Right hindlimb (tissue), 1 donor: ENCODE results near the gene PRSS27.

Experiments used
- DNase-seq: peaks from one replicate; pipeline ENCODE4 v3.0.0-alpha.2; 2018

Gene PRSS27

DNA sequence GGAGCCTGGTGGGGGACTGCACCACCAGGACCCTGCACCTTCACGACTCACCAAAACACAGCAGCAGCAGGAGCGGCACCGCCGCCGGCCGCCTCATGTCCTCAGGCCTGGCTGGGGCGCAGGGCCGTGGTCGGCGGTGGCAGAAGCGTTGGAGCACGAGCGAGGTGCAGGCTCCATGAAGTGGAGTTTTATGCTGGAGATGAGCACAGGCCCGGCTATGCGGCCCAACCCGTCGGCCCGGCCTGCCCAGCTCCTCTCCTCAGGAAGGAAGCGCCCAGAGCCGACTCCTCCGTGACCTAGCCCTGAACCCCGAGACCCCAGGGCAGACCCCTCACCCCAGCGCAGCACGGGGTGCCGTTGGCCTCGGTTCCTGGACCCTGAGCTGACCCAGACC lies at the start of gene PRSS27:
PRSS27 (minus strand) TSS at position 161 of the 394 bp plus-strand sequence; CDS start at position 97, 64 bp downstream.
- no peak for DNase-seq

DNA sequence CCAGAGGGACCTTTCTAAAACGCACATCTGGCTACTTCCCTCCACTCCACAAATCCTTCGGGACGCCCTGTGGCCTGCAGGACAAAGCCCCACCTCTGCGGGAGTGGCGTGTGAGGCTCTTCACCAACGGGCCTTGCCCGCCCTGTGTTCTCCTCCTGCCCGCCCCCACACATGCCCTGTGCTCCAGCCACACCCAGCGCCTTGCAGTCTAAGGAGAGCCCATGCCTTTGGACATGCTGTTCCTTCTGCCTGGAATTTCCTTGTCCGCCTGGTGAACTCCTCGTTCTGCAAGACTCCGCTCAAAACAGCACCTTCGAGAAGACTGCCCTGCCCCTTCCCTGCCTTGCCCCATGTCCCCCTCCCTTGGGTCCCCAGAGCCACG lies 49.6 kb upstream of the PRSS27 start:
- no peak for DNase-seq

DNA sequence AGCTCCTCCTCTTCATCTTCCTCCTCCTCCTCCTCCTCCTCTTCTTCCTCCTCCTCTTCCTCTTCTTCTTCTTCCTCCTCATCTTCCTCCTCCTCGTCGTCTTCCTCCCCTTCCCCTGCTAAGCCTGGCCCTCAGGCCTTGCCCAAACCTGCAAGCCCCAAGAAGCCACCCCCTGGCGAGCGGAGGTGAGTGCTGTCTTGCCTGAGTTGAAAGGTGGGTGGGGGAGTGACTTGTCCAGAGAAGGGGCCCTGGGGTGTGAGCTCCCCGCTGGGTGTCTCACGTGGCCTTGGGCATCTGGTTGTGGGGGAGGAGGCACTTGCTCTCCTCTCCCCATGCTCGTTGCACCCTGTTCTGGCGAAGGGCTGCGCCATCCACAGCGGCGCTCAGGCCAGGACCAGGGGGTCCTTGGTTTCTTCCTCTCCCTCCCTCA lies 49.1 kb upstream of the PRSS27 start:
- DNase-seq, result no peak

DNA sequence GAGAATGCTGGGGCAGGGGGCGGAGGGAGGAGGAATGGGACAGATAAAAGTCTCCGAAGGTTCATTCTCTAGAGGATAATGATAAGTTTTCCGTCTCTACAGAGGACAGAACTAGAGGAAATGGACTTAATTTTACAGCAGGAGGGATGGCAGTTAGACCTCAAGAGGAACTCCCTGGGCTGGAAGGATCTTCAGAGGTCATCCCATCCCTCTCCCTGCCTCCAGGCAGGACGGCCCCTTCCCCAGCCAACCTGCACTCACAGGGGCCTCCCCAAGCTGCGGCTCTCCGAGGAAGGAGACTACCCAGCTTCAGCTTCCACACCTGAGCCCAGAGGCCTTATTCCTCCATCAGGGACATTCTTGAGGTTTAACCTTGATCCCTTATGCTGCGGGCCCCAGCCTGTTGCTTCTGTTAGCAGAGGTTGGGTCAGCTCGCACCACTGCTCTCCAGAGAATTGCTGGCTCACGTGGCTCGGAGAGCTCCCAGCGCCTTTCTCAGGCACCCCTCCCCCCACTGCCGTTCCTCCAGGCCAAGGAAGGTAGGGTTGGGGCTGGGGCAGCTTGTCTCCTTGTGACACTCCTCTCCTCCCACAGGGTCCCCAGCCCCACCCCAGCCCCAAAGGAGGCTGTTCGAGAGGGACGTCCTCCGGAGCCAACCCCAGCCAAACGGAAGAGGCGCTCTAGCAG lies 48.5 kb upstream of the PRSS27 start:
- no peak for DNase-seq

DNA sequence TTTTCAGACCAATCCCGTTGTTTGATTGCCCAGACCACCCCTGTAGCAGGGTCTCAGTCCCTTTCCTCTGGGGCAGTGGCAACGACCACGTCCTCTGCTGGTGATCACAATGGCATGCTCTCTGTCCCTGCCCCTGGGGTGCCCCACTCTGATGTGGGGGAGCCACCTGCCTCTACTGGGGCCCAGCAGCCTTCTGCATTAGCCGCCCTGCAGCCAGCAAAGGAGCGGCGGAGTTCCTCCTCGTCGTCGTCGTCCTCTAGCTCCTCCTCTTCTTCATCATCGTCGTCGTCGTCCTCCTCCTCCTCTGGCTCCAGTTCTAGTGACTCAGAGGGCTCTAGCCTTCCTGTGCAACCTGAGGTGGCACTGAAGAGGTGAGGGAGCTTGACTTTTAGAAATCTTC lies 47.9 kb upstream of the PRSS27 start:
- DNase-seq, result no peak

DNA sequence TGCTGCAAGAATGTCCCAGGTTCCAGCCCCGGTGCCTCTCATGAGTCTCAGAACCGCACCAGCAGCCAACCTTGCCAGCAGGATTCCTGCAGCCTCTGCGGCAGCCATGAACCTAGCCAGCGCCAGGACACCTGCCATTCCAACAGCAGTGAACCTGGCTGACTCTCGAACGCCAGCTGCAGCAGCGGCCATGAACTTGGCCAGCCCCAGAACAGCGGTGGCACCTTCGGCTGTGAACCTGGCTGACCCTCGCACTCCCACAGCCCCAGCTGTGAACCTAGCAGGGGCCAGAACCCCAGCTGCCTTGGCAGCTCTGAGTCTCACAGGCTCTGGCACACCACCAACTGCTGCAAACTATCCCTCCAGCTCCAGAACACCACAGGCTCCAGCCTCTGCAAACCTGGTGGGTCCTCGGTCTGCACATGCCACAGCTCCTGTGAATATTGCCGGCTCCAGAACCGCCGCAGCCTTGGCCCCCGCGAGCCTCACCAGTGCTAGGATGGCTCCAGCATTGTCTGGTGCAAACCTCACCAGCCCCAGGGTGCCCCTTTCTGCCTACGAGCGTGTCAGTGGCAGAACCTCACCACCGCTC lies 47.2 kb upstream of the PRSS27 start:
- DNase-seq, result no peak

DNA sequence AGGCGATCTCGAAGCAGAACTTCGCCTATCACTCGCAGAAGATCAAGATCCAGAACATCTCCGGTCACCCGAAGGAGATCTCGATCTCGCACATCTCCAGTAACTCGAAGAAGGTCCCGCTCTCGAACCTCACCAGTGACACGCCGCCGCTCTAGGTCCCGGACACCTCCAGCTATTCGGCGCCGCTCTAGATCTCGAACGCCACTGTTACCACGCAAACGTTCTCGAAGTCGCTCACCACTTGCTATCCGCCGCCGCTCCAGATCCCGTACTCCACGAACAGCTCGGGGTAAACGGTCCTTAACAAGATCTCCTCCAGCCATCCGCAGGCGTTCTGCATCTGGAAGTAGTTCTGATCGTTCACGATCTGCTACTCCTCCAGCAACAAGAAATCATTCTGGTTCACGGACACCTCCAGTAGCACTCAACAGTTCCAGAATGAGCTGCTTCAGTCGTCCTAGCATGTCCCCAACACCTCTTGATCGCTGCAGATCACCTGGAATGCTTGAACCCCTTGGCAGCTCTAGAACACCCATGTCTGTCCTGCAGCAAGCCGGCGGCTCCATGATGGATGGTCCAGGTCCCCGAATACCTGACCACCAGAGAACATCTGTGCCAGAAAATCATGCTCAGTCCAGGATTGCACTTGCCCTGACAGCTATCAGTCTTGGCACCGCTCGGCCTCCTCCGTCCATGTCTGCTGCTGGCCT lies 46.6 kb upstream of the PRSS27 start:
- no peak for DNase-seq

DNA sequence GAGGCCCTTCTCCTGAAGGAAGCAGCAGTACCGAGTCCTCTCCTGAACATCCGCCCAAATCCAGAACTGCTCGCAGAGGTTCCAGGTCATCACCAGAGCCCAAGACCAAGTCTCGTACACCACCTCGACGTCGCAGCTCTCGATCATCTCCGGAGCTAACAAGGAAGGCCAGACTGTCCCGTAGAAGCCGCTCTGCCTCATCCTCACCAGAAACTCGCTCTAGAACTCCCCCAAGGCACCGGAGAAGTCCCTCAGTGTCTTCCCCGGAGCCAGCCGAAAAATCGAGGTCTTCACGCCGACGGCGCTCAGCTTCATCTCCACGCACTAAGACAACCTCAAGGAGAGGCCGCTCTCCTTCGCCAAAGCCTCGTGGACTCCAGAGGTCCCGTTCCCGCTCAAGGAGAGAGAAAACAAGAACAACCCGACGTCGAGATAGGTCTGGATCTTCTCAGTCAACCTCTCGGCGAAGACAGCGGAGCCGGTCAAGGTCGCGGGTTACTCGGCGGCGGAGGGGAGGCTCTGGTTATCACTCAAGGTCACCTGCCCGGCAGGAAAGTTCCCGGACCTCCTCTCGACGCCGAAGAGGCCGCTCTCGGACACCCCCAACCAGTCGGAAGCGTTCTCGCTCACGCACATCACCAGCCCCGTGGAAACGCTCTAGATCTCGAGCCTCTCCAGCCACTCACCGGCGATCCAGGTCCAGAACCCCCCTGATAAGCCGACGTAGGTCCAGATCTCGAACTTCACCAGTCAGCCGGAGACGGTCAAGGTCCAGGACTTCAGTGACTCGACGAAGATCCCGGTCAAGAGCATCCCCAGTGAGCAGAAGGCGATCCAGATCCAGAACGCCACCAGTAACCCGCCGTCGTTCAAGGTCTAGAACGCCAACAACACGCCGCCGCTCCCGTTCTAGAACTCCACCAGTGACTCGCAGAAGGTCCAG lies 45.7 kb upstream of the PRSS27 start:
- DNase-seq, result no peak

DNA sequence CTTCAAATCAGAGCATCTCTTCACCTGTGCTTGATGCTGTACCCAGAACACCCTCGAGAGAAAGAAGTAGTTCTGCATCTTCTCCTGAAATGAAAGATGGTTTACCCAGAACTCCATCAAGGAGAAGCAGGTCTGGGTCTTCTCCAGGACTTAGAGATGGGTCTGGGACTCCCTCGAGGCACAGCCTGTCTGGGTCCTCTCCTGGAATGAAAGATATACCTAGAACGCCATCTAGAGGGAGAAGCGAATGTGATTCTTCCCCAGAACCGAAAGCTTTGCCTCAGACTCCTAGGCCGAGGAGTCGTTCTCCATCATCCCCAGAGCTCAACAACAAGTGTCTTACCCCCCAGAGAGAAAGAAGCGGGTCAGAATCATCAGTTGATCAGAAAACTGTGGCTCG lies 44.7 kb upstream of the PRSS27 start:
- DNase-seq, result no peak

DNA sequence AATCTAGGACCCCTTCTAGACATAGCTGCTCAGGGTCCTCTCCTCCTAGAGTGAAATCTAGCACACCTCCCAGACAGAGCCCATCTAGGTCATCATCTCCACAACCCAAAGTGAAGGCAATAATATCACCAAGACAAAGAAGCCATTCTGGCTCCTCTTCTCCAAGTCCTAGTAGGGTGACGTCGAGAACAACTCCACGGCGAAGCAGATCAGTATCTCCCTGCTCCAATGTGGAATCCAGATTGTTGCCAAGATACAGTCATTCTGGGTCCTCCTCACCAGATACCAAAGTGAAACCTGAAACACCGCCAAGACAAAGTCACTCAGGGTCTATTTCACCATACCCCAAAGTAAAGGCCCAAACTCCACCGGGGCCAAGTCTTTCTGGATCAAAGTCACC lies 43.1 kb upstream of the PRSS27 start:
- DNase-seq, result no peak

DNA sequence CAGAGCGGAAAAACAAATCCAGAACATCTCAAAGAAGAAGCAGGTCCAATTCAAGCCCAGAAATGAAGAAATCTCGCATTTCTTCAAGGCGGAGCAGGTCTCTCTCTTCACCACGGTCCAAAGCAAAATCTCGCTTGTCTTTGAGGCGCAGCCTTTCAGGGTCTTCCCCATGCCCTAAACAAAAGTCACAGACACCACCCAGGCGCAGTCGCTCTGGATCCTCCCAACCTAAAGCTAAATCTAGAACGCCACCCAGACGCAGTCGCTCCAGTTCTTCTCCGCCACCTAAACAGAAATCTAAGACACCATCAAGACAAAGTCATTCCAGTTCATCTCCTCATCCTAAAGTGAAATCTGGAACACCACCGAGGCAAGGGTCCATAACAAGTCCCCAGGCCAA lies 42.7 kb upstream of the PRSS27 start:
- no peak for DNase-seq

DNA sequence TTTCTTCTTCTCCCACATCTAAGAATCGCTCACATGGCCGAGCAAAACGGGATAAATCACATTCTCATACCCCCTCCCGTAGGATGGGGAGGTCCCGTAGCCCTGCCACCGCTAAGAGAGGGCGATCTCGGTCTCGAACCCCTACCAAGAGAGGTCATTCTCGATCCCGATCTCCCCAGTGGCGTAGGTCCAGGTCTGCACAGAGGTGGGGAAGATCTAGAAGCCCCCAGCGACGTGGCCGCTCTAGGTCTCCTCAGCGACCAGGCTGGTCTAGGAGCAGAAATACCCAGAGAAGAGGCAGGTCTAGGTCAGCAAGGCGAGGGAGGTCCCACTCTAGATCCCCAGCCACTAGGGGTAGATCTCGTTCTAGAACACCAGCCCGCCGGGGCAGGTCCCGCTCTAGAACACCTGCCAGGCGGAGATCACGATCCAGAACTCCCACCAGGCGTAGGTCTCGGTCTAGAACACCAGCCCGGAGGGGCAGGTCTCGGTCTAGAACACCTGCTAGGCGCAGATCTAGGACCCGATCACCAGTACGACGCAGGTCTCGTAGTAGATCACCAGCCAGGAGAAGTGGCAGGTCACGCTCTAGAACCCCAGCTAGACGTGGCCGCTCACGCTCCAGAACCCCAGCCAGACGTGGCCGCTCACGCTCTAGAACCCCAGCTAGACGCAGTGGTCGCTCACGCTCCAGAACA lies 42.0 kb upstream of the PRSS27 start:
- no peak for DNase-seq

DNA sequence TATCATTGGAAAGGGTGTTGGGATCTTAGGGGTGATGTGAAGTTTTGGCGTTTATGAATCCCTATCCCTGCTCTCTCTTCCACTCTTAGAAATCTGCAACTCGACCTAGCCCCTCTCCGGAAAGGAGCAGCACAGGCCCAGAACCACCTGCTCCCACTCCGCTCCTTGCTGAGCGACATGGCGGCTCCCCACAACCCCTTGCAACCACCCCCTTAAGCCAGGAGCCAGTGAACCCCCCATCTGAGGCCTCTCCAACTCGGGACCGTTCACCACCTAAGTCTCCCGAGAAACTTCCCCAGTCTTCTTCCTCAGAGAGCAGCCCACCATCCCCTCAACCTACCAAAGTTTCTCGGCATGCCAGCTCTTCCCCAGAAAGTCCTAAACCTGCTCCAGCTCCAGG lies 41.4 kb upstream of the PRSS27 start:
- no peak for DNase-seq

DNA sequence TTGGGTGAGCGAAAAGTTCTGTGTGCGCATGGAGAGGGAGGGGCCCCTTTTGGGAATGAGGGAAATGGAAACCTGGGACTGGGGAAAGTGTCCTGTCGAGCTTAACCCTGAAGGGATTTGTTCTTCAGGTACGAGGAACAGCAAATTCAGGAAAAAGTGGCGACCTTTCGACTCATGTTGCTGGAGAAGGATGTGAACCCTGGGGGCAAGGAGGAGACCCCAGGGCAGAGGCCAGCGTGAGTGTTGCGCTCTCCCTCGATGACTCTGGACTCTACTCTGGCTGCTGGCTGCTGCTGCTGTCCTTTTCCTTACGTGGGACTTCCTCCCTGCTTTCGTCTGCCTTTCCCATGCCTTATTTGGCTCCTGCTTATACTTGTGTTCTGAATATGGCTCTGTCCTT lies 37.3 kb upstream of the PRSS27 start:
- no peak for DNase-seq

DNA sequence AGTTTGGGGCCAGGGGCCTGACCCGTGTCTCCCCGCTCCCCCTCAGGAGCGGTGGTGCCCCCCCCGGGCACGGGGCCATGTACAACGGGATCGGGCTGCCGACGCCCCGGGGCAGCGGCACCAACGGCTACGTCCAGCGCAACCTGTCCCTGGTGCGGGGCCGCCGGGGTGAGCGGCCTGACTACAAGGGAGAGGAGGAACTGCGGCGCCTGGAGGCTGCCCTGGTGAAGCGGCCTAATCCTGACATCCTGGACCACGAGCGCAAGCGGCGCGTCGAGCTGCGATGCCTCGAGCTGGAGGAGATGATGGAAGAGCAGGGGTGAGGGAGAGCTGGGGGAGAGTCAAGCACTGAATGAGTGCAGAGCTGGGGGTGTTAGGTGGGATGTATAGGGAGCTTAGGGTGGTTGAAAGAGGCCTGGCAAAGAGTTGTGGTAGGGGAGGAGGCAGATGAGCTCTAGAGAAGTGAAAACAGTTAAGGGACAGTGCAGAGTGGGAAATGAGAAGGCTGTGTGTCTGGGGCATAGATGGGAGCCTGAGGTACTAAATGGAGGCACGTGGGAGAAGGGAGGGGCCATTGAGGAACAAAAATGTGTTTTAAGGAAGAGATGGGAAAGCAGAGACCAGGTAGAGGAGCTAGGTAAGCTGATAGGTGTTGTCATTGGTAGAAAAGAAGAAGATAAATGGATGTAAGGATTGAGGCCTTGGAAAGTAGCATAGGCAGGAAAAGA lies 36.4 kb upstream of the PRSS27 start:
- no peak for DNase-seq

DNA sequence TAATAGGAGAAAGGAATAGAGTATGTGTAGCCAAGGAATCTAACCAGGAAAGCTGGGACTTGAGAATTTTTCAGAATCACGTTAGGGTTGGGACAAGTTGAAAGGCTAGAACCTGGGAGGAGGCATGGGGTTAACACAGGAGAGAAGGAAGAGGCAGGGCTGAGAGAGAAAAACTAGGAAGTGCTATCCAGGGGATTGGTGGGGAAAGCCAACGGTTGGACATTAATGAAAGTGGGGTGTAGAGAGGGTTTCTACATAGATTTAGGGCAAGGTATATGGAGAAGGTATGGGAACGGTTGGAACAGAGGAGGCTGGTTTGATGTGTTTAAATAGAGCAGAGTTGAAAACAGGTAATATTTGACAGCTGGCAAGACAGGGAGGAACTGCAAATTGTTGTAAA lies 35.1 kb upstream of the PRSS27 start:
- no peak for DNase-seq

DNA sequence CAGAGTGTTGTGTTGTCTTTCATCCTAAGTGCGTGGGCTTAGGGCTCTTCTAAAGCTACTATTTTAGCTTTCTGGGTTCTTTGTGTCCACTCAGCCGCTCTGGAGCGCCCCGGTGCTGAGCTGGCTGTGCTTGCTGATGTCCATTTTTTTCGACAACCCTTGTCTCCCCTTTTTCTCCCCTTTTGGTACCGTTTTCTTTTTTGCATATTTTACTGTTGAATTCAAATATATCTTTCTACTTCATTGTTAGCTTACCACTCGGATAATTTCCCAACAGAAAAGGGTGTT lies 33.7 kb upstream of the PRSS27 start:
- DNase-seq, result no peak

DNA sequence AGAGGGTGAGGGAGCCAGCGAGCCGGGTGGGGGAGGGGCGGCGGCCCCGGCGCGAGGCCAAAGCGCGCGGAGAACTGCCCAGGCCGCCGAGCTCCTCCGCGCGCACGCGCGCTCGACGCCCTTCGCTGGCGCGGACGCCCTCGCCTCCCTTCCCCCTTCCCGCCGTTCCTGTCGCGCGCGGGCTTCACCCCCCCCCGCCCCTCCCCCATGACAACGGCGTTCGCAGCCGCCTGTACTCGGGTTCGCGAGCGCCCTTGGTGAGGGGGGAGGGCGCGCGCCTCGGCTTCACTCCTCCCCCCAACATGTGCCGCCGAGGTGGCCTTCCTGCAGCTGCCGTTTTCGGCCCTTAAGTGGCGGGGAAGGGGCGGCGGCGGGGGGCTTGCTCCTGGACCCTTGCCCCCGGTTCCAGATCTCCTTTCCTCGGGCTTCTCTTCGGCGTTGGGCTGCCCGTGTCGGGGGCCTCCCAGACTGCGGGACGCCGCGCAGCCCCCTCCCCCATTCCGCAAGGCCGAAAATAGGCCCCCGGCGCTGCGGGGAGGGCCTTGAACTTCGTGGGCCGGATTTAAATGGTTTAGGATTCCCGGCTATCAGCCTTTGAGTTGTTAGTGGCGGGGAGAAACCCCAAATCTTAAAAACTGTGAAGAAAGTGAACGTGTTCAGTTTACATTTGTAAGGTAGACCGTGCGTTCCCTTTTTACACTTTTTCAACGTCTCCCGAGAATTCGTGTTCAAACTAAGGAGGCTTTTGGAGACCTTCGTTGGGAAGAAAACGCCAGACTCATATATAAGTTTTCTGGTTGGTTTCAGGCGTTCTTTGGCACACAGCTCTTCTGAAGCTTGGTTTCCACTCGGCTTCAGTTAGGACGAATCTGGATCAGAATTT lies 33.1 kb upstream of the PRSS27 start:
- peak; percentile 92 for DNase-seq

DNA sequence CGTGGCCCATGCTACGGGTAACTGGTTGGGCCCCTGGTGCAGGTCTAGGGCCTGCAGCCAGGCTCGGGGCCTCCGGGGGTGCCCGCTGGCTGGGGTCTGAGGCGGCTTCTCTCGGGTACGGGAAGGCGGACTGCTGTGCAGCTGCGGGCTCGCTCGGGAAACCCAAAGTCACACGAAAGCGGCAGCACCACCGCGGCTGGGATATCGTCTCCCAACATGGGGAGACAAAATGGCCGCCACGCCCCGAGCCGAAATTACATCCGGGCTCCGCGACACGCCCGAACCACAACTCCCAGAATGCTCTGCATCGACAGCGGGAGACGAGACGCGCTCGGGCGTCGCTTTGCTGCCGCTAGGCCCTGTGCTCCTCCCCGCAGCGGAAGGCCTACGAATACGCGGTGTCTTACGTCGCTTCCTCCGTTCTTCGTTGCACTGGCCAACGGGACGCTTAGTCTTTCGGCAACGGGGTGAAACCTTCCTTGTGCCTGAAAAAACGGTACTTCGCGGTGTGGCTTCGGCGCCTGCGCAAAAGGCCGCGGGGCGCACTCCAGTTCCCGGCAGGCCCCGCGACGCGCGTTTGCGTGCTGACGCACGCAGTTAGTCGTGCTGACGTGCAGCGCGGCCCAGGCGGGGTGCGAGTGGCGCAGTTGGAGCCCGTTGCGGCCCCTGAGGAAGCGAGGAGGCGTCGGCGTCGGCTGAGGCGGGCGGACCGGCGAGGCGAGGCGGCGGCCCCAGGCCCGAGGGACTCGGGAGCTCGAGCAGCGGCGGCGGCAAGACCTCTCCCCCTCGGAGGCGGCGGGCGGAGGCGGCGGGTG lies 32.2 kb upstream of the PRSS27 start, which contains the start of gene SRRM2:
SRRM2 (plus strand) TSS at position 604 of the 815 bp plus-strand sequence. CDS start 3,727 bp downstream, outside the sequence.
- DNase-seq, result peak; percentile 98

DNA sequence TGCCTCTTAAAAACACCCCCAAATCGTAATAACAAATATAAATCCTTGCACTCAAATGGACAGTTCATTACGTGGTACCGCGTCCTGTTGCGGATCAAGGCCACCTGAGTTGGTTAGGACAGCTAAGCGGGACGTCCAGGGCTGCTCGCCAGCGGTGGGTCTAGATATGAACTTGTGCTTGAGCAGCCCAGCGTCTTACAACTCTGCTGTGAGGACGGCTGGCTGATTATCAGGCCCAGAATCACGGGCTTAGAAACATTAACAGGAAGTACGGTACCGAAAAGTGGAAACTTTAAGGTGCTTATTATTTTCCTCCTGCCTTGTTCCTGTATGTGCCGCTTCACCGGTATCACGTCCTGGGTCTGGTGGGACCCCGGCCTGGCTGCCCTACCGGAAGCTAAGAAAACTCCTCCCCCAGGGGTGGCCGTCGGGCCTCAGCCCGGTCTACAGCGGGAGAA lies 31.6 kb upstream of the PRSS27 start:
- DNase-seq, result no peak
